KOPT-K1 (cell line): ENCODE measurements around the gene HSPG2.
"Not testable (repeated sequence)": the region's sequence is repeated elsewhere in the genome, so short reads cannot be mapped to it uniquely, and the experiment has no call there.

Source experiments
- H3K27ac ChIP-seq: fragments of 200-600 bp; sonication (generic); 2 replicates; pipeline ENCODE4 v1.5.1; 2016; ENCODE audit warnings: antibody characterized with exemption, mild to moderate bottlenecking, low read depth, low read length; ENCODE audit not compliant: poor library complexity, severe bottlenecking
- H3K36me3 ChIP-seq: fragments of 200-600 bp; sonication (generic); 2 replicates; pipeline ENCODE4 v1.5.1; 2017; ENCODE audit warnings: antibody characterized with exemption, mild to moderate bottlenecking, low read length, moderate library complexity; ENCODE audit not compliant: insufficient read depth
- H3K9me3 ChIP-seq: fragments of 200-600 bp; sonication (generic); 2 replicates; pipeline ENCODE4 v1.5.1; 2017; ENCODE audit warnings: antibody characterized with exemption, low read length, mild to moderate bottlenecking; ENCODE audit not compliant: insufficient read depth, poor library complexity, severe bottlenecking

The HSPG2 gene

GRCh38 chr1:21930080-21930571, 7.0 kb downstream of the HSPG2 start:
- Histone ChIP-seq H3K9me3 (no peaks in the 10 kb centered on the region), H3K36me3 (no peaks in the 10 kb centered on the region), H3K27ac (no peak overlapping the region)

DNA sequence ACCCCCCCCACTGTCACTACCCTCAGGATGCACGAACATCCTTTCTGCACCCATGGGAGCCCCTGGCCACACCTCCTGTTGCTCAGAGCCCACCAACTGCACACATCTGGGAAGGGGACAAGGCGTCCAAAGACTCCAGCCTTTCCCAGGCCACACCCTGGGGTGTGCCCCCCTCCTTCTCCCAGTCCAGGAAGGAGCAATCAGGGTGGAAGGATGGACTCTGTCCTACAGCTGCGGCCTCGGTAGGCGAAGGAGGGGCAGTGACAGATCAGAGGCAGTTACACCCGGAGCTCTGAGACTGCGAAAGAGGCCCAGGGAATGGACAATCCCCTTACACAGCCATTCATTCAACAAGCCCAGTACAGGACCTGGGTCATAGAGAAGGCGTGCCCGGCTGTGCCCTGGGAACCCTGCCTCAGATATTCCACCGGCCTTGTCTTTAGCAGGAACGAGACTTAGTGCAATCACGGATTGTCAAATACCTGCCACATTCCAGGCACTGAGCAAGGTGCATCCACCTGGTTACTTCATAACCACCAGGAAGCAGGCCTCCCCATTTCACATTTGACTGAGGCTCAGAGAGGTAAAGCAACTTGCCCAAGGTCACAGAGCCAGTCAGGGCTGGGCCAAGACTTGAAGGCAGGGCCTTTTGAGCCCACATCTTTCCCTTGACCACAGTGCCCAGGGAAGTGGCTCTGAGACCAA, 9.4 kb downstream of the HSPG2 start:
- no peaks in the 10 kb centered on the region for H3K9me3 ChIP-seq
- no peak overlapping the region for H3K27ac ChIP-seq
- no peaks in the 10 kb centered on the region for H3K36me3 ChIP-seq

DNA sequence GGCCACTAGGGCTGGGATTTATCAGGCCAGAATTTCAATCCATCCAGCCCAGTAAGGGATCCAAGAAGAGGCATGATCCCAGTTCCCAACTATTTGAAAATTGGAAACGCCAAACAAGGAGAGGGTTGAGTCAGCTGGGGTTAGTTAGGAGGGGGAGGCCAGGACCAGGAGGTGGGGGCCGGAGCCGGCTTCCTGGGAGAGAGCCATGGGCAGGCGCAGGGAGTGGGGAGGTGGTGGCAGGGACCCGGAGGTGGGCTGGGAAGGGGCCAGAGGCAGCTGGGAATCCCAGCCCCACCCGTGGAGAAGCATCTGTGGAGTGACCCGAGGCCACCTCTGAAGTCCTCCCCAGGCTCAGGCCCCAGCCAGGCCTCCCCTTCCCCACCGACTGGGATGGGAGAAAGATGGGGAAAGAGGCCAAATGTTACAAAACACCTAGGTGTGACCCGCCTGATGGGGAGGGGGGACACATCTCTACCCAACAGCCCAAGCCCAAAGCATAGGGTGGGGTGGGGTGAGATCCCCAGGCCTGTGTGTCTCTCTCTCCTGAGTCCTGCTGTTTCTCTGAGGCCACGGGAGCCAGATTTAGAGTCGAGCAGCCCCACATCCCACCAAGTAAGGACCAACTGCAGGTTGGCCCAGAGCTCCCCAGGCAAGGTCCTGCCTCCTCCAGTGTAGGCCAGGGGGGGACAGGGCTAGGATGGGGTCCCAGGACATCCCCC, 10.1 kb downstream of the HSPG2 start:
- H3K9me3 ChIP-seq, result no peaks in the 10 kb centered on the region
- H3K27ac ChIP-seq, result no peak overlapping the region
- H3K36me3 ChIP-seq, result no peaks in the 10 kb centered on the region

DNA sequence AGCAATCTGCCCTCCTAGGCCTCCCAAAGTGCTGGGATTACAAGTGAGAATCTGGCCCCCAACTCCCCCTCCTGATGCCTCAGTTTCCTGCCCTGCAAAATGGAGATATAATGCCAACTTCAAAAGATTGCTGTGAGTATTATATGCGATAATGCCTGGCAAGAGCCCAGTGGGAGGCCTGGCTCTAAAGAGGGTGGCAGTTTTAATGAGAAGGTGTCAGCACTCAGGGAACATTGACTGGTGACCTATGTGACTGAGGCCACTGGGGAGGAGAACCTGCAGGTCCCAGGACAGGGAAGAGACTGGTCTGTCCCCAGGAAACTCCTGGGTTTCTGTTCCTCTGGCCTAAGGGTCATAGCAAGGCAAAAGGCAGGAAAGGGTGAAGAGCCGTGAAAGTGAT, 11.0 kb downstream of the HSPG2 start:
- Histone ChIP-seq H3K36me3 (no peaks in the 10 kb centered on the region), H3K27ac (no peak overlapping the region), H3K9me3 (no peaks in the 10 kb centered on the region)

DNA sequence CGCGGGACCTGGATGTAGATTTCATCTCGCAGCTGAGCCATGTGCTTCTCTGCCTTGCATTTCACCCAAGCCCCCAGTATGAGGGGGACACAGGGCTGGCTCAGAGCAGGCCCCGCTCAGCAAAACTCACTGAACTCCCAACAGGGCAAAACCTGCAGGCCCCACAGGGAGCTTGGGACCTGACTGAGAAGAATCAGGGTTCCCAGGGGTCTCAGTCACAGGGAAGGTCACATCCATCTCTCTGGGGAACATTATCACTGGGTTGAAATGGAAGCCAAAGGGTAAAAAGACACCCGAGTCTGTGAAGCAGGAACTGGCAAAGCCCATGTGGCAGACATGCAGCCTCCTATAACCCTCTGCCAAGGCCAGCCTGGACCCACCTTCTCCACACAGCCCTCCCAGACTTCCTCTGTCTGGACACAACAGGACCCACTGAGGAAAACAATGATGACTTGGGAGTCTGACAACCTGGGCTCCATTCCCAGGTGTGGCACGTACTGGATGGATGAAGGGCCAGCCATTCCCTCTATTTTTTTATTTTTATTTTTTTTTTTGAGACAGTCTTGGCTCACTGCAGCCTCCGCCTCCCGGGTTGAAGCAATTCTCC, 11.7 kb downstream of the HSPG2 start:
- Histone ChIP-seq H3K27ac (no peak overlapping the region), H3K9me3 (no peaks in the 10 kb centered on the region), H3K36me3 (no peaks in the 10 kb centered on the region)

DNA sequence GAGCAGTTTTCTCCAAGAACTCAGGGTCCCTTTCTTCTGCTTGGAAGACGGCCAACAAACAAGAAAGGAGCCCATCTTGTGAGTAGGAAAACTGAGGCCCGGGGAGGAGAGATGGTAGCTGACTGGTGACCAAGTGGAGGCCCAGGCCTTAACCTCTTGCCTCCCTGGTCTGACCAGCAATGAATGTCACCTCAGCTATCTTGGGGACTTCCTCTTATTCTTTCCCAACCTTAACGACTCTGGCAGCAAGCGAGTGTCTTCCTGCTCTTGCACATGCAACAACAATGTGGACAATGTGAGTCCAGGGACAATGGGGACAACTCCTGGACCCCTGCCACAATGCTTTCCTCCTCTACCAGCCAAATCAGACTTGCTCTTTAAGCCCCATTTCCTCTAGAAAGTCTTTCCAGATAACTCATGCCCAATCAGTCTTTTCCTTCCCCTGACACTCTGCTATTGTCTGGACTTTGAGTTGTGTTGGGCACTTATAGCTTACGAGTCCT, 12.6 kb downstream of the HSPG2 start:
- Histone ChIP-seq H3K36me3 (no peaks in the 10 kb centered on the region), H3K9me3 (no peaks in the 10 kb centered on the region), H3K27ac (no peak overlapping the region)

- H3K27ac ChIP-seq, result no peak overlapping the region
- H3K36me3 ChIP-seq, result no peaks in the 10 kb centered on the region
- H3K9me3 ChIP-seq, result no peaks in the 10 kb centered on the region
Observed at GRCh38 chr1:21922090-21923013, 14.8 kb downstream of the HSPG2 start.

GRCh38 chr1:21921100-21921875, 15.8 kb downstream of the HSPG2 start:
- H3K27ac ChIP-seq, result no peak overlapping the region
- H3K9me3 ChIP-seq, result no peaks in the 10 kb centered on the region
- H3K36me3 ChIP-seq, result no peaks in the 10 kb centered on the region

DNA sequence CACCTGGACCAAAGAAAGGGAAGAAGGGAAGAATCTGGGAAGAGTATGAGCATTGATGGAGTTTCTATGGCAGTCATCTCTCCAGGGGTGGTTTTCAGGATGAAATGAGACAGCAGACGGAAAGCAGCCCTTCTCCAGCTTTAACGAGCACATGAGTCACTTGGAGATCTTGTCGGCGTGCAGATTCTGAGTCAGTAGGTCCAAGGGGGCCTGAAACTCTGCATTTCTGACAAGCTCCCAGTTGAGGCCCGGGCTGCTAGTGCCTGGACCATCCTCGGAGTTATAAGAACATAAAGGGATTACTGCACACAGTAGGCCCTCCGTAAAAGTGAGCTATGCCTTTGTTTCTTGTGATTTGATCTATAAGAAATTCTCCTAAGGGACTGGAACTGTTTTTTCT, 17.6 kb downstream of the HSPG2 start:
- no peak overlapping the region for H3K27ac ChIP-seq
- H3K9me3 ChIP-seq, result no peaks in the 10 kb centered on the region
- H3K36me3 ChIP-seq, result no peaks in the 10 kb centered on the region

DNA sequence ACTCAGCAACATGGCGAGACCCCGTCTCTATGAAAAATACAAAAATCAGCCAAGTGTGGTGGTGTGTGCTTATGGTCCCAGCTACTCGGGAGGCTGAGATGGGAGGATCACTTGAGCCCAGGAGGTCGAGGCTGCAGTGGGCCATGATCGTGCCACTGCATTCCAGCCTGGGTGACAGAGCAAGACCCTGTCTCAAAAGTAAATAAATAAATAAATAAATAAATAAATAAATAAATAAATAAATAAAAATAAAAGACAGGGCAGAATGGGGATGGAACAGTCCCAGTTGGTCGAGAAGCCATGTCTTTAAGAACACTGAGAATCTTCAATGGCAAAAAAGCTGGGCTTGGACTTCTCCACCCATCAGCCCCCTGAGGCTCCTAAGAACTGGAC, 19.9 kb downstream of the HSPG2 start:
- not testable (repeated sequence) for H3K27ac ChIP-seq, H3K9me3 ChIP-seq, H3K36me3 ChIP-seq

- no peaks in the 10 kb centered on the region for H3K36me3 ChIP-seq
- no peak overlapping the region for H3K27ac ChIP-seq
- no peaks in the 10 kb centered on the region for H3K9me3 ChIP-seq
Observed at GRCh38 chr1:21916447-21917238, 20.5 kb downstream of the HSPG2 start.

DNA sequence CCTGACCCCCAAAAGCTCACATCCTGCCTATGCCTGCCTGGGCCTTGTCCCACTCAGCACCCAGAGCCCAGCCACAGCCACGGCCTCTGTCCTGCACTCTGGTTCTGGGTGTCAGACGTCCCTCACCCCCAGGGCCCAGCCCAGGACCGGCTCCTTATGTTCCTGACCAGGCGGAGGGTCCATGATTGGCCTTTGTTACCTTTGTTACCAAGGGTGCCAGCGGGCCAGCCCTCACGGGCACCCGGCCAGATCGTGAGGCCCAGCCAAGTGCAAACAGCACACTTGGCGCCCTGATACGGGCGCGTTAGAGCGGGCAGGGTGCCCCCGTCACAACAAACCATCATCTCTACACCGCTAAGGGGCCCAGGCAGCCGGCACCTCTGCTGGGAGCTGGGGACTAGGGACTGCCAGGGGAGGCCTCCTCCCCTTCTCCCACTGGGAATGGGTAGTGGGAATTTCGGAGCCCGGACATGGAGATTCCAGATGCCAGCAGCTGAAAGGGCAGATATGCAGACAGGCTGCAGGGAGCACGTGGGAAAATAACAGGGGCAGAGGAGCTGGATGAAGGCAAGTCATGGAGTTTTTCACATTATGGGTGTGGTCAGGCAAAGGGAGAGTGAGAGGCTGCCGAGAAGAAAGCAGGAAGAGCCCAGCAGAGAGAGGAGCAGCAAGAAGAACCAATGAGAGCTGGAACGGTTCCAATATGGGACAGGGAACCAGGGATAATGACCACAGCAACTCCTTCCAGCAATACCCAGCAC, 22.1 kb downstream of the HSPG2 start:
- no peaks in the 10 kb centered on the region for H3K36me3 ChIP-seq
- H3K9me3 ChIP-seq, result no peaks in the 10 kb centered on the region
- H3K27ac ChIP-seq, result no peak overlapping the region

- Histone ChIP-seq H3K9me3 (no peaks in the 10 kb centered on the region), H3K27ac (no peak overlapping the region), H3K36me3 (no peaks in the 10 kb centered on the region)
Observed at GRCh38 chr1:21914450-21914849, 22.7 kb downstream of the HSPG2 start.
